Daoy (cell line): ENCODE data around the gene EVPL. TPM values are rescaled to one million over a fixed set of nuclear protein-coding genes. Genes with fewer than 3 reads are reported as not detected.

Source experiments
- DNase-seq: peaks from one replicate; pipeline ENCODE4 v3.0.0-alpha.2; 2015; ENCODE audit warnings: low read depth
- total RNA-seq: library from RNA; depleted of rRNA; stranded (reverse); fragments of >200 nt; shearing (Covaris generic); gene quantifications from 2 replicates; pipeline ENCODE4 v1.2.3, GENCODE V29; 2014; rRNA removed

EVPL gene
- total RNA-seq, 1 experiment from 2014 or later, result 0.06 TPM

DNA sequence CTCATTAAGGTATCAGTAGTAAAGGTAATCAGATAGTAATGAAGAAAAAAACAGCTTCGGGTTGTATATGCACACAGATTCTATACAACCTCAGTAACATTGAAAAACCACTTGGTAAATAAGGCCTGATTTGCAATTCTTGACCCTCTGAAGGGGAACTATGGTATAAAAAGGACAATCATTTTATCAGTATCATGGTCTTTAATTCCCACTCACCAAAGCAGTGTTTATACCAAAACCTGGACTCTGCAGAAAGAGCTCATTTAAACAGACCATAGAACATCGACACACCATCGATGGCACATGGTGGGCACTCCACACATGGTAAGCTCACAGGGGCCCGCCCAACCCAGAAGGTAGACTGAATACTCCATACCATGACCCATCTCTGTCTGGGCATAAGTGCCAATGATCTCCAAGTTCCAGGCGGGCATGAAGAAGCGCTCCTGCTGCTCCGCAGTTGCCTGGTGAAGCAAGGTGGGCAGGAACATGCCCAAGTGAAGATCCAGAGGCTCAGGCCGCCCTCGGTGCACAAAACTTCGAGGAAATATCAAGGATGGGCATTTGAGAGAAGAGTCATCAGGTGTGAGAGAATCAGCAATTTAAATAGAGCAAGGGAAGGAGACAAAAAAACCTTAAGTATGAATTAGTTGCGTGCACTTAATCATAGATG is 67.1 kb downstream of the EVPL start:
- DNase-seq, result no peak

DNA sequence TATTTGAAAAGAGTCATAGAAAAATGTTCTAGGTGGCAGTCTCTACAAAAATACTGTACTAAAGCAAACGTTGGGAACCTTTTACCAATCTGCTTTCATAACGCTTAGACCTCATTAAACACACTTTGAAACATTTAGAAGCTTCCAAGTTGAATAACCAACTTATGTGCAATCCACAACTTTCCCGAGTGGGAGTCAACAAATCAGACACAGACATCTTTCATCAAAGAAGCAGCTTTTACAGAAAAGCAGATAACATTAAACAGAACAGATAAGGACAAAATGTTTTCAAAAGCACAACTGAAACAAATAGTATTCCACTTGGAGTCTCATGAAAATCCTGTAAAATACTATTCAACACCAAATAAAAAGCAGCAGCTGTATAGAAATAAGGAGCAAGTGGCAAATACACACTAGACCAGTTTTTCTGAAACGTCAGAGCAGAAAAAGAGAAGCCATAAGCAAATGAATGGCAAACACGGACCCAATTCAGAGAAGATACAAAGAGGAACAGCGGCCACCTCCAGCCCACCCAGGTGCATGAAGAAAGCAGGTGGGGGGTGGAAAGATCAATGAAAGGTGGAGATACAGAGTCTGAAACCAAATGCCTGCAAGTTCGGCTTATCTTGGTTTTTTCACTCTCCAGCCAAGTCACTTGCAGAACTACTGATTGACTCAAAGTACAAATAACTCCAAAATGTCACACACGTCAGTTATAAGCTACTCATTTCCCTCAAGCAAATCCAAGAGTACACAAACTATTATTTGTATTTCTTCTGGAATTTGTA is 67.9 kb downstream of the EVPL start:
- no peak for DNase-seq

Other genes with a start within 250 kb of the EVPL start
- 36.8 and 40.6 TPM in 2 replicates for gene UNK, start 242.5 kb downstream of the EVPL start, total RNA-seq
- gene UNC13D, start 182.9 kb downstream of the EVPL start, total RNA-seq, result 0.06 and 0.86 TPM in 2 replicates
- gene WBP2, start 172.0 kb downstream of the EVPL start, total RNA-seq, result 17.8 and 21.8 TPM in 2 replicates
- 14.4 and 15.2 TPM in 2 replicates for gene TRIM47, start 148.7 kb downstream of the EVPL start, total RNA-seq
- gene TRIM65, start 130.4 kb downstream of the EVPL start, total RNA-seq, result 15.6 and 24.1 TPM in 2 replicates
- 27.7 and 34.8 TPM in 2 replicates for gene MRPL38, start 122.4 kb downstream of the EVPL start, total RNA-seq
- 6.3 and 8.0 TPM in 2 replicates for gene FBF1, start 86.3 kb downstream of the EVPL start, total RNA-seq
- 28.5 and 35.0 TPM in 2 replicates for gene ACOX1, start 48.1 kb downstream of the EVPL start, total RNA-seq
- gene TEN1, start 48.1 kb downstream of the EVPL start, total RNA-seq, result 11.1 and 15.0 TPM in 2 replicates
- 1.3 and 1.5 TPM in 2 replicates for gene CDK3, start 26.5 kb downstream of the EVPL start, total RNA-seq
- gene SRP68, start 45.2 kb upstream of the EVPL start, total RNA-seq, result 19.1 and 25.4 TPM in 2 replicates
- not detected in 2 replicates for gene GALR2, start 47.5 kb upstream of the EVPL start, total RNA-seq
- not detected in 2 replicates for gene ZACN, start 51.9 kb upstream of the EVPL start, total RNA-seq
- gene EXOC7, start 76.5 kb upstream of the EVPL start, total RNA-seq, result 45.4 and 48.9 TPM in 2 replicates
- not detected in 2 replicates for gene FOXJ1, start 113.9 kb upstream of the EVPL start, total RNA-seq
- 4.8 and 7.3 TPM in 2 replicates for gene RNF157, start 213.2 kb upstream of the EVPL start, total RNA-seq
- gene UBALD2, start 238.0 kb upstream of the EVPL start, total RNA-seq, result 11.5 and 15.9 TPM in 2 replicates